WTC11 (cell line): Measurements from ENCODE around the gene CLDN6. TPM values are rescaled to one million over a fixed set of nuclear protein-coding genes. Genes with fewer than 3 reads are reported as not detected.
A peak's percentile ranks its signal among the peaks of the same experiment; 100 is the strongest.

ENCODE experiments used
- ATAC-seq: fragments of 200-7000 bp; cut with Tn5 transposase; 2 replicates; pipeline ENCODE4 v1.10.0; 2021; ENCODE audit warnings: mild to moderate bottlenecking, moderate library complexity
- CTCF ChIA-PET: fragments of 300-600 bp; sonication (Branson Sonifier 250); formaldehyde crosslinking; loops from one replicate; lab custom pipeline; 2021; ENCODE audit warnings: antibody characterized with exemption; lab: Charles Lee
- POLR2A ChIA-PET: fragments of 350-600 bp; sonication (Branson Sonifier 250); formaldehyde crosslinking; loops from one replicate; lab custom pipeline; 2021; ENCODE audit warnings: antibody characterized with exemption; lab: Charles Lee
- DNase-seq: peaks from one replicate; pipeline ENCODE4 v3.0.0; 2021; ENCODE audit warnings: low spot score
- H3K27ac Mint-ChIP-seq: 2 replicates; pipeline ENCODE4 v1.8.0; 2021; ENCODE audit warnings: mixed read lengths
- H3K27me3 Mint-ChIP-seq: 2 replicates; pipeline ENCODE4 v1.8.0; 2021; ENCODE audit warnings: low read depth, mild to moderate bottlenecking, moderate library complexity, mixed read lengths
- H3K36me3 Mint-ChIP-seq: 2 replicates; pipeline ENCODE4 v1.8.0; 2021; ENCODE audit warnings: mixed read lengths
- H3K4me1 Mint-ChIP-seq: 2 replicates; pipeline ENCODE4 v1.8.0; 2022; ENCODE audit warnings: mixed read lengths
- H3K4me3 Mint-ChIP-seq: 2 replicates; pipeline ENCODE4 v1.8.0; 2021; ENCODE audit warnings: mild to moderate bottlenecking, moderate library complexity, mixed read lengths
- H3K9me3 Mint-ChIP-seq: 2 replicates; pipeline ENCODE4 v1.8.0; 2021; ENCODE audit warnings: mixed read lengths
- CBFB ChIP-seq: sonication (generic); formaldehyde crosslinking; IDR thresholded peaks from 2 replicates; pipeline ENCODE4 v1.8.1; 2022; ENCODE audit warnings: mild to moderate bottlenecking, low read depth, missing genetic modification reagents
- GABPB1 ChIP-seq: sonication (generic); formaldehyde crosslinking; IDR thresholded peaks from 2 replicates; pipeline ENCODE4 v1.8.1; 2023; ENCODE audit warnings: mild to moderate bottlenecking, missing genetic modification reagents
- JAZF1 ChIP-seq: fragments of 250-450 bp; sonication (Bioruptor Pico); IDR thresholded peaks from 2 replicates; pipeline ENCODE4 v1.9.0; 2021; ENCODE audit warnings: moderate library complexity, mild to moderate bottlenecking, inconsistent platforms
- OVOL2 ChIP-seq: fragments of 250-450 bp; sonication (Bioruptor Pico); IDR thresholded peaks from 2 replicates; pipeline ENCODE4 v1.9.0; 2021; ENCODE audit warnings: mild to moderate bottlenecking, borderline replicate concordance
- TEAD4 ChIP-seq: sonication (generic); formaldehyde crosslinking; IDR thresholded peaks from 2 replicates; pipeline ENCODE4 v1.8.0; 2022; ENCODE audit warnings: mild to moderate bottlenecking, missing genetic modification reagents
- ZNF219 ChIP-seq: sonication (generic); formaldehyde crosslinking; IDR thresholded peaks from 2 replicates; pipeline ENCODE4 v1.8.0; 2023; ENCODE audit warnings: missing genetic modification reagents, mild to moderate bottlenecking, borderline replicate concordance
- ZNF317 ChIP-seq: sonication (generic); formaldehyde crosslinking; IDR thresholded peaks from 2 replicates; pipeline ENCODE4 v1.8.1; 2023; ENCODE audit warnings: low read depth, mild to moderate bottlenecking, moderate library complexity, missing genetic modification reagents, borderline replicate concordance
- total RNA-seq: library from RNA; stranded (reverse); gene quantifications from 3 replicates; pipeline ENCODE4 v1.2.3, GENCODE V29; 2021
- TF ChIP-seq, protein P1 (sequence below): sonication (generic); formaldehyde crosslinking; IDR thresholded peaks from 2 replicates; pipeline ENCODE4 v1.8.0; 2023; ENCODE audit warnings: missing genetic modification reagents, mild to moderate bottlenecking, borderline replicate concordance
- TF ChIP-seq, protein P2 (sequence below): sonication (generic); formaldehyde crosslinking; IDR thresholded peaks from 2 replicates; pipeline ENCODE4 v1.8.0; 2022; ENCODE audit warnings: mild to moderate bottlenecking, missing genetic modification reagents
- TF ChIP-seq, protein P3 (sequence below): sonication (generic); formaldehyde crosslinking; IDR thresholded peaks from 2 replicates; pipeline ENCODE4 v1.8.1; 2023; ENCODE audit warnings: mild to moderate bottlenecking, moderate library complexity, missing genetic modification reagents
- TF ChIP-seq, protein P4 (sequence below): sonication (generic); formaldehyde crosslinking; IDR thresholded peaks from 2 replicates; pipeline ENCODE4 v1.8.0; 2022; ENCODE audit warnings: mild to moderate bottlenecking, missing genetic modification reagents
- TF ChIP-seq, protein P5 (sequence below): sonication (generic); formaldehyde crosslinking; IDR thresholded peaks from 2 replicates; pipeline ENCODE4 v1.8.1; 2022; ENCODE audit warnings: mild to moderate bottlenecking, moderate library complexity, missing genetic modification reagents
- TF ChIP-seq, protein P6 (sequence below): sonication (generic); formaldehyde crosslinking; IDR thresholded peaks from 2 replicates; pipeline ENCODE4 v1.8.1; 2022; ENCODE audit warnings: low read depth, mild to moderate bottlenecking, moderate library complexity, missing genetic modification reagents, borderline replicate concordance

Gene CLDN6
- total RNA-seq, 1 experiment from 2014 or later = 746 TPM

DNA sequence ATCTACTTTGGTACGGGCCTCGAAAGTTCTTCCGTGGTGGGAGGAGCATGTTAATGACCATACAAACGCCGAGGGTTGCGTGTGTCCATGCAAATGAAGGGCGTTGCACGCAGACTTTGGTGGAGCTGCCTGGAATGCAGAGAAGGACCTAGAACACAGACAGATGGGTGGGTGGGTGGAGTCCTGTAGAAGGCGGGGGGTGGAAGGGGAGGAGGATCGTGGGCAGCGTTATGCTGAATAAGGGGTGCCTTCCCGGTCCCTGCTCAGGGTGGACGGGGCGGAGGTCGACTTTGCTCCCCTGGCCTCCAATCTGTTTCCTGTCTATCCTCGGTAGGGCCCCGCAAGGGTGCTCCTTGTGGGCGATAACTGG, 49.6 kb downstream of the CLDN6 start (continued):
- TF ChIP-seq, protein P1, sequence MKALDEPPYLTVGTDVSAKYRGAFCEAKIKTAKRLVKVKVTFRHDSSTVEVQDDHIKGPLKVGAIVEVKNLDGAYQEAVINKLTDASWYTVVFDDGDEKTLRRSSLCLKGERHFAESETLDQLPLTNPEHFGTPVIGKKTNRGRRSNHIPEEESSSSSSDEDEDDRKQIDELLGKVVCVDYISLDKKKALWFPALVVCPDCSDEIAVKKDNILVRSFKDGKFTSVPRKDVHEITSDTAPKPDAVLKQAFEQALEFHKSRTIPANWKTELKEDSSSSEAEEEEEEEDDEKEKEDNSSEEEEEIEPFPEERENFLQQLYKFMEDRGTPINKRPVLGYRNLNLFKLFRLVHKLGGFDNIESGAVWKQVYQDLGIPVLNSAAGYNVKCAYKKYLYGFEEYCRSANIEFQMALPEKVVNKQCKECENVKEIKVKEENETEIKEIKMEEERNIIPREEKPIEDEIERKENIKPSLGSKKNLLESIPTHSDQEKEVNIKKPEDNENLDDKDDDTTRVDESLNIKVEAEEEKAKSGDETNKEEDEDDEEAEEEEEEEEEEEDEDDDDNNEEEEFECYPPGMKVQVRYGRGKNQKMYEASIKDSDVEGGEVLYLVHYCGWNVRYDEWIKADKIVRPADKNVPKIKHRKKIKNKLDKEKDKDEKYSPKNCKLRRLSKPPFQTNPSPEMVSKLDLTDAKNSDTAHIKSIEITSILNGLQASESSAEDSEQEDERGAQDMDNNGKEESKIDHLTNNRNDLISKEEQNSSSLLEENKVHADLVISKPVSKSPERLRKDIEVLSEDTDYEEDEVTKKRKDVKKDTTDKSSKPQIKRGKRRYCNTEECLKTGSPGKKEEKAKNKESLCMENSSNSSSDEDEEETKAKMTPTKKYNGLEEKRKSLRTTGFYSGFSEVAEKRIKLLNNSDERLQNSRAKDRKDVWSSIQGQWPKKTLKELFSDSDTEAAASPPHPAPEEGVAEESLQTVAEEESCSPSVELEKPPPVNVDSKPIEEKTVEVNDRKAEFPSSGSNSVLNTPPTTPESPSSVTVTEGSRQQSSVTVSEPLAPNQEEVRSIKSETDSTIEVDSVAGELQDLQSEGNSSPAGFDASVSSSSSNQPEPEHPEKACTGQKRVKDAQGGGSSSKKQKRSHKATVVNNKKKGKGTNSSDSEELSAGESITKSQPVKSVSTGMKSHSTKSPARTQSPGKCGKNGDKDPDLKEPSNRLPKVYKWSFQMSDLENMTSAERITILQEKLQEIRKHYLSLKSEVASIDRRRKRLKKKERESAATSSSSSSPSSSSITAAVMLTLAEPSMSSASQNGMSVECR (CRISPR knock-in tag) = no peak
- TF ChIP-seq, protein P2, sequence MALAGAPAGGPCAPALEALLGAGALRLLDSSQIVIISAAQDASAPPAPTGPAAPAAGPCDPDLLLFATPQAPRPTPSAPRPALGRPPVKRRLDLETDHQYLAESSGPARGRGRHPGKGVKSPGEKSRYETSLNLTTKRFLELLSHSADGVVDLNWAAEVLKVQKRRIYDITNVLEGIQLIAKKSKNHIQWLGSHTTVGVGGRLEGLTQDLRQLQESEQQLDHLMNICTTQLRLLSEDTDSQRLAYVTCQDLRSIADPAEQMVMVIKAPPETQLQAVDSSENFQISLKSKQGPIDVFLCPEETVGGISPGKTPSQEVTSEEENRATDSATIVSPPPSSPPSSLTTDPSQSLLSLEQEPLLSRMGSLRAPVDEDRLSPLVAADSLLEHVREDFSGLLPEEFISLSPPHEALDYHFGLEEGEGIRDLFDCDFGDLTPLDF (CRISPR knock-in tag) = no peak
- no peak for TF ChIP-seq ZNF317 (CRISPR knock-in tag)
- TF ChIP-seq JAZF1 = no peak
- TF ChIP-seq, protein P3, sequence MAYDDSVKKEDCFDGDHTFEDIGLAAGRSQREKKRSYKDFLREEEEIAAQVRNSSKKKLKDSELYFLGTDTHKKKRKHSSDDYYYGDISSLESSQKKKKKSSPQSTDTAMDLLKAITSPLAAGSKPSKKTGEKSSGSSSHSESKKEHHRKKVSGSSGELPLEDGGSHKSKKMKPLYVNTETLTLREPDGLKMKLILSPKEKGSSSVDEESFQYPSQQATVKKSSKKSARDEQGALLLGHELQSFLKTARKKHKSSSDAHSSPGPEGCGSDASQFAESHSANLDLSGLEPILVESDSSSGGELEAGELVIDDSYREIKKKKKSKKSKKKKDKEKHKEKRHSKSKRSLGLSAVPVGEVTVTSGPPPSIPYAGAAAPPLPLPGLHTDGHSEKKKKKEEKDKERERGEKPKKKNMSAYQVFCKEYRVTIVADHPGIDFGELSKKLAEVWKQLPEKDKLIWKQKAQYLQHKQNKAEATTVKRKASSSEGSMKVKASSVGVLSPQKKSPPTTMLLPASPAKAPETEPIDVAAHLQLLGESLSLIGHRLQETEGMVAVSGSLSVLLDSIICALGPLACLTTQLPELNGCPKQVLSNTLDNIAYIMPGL (CRISPR knock-in tag) = no peak
- TF ChIP-seq, all 79 proteins: peak for 0

DNA sequence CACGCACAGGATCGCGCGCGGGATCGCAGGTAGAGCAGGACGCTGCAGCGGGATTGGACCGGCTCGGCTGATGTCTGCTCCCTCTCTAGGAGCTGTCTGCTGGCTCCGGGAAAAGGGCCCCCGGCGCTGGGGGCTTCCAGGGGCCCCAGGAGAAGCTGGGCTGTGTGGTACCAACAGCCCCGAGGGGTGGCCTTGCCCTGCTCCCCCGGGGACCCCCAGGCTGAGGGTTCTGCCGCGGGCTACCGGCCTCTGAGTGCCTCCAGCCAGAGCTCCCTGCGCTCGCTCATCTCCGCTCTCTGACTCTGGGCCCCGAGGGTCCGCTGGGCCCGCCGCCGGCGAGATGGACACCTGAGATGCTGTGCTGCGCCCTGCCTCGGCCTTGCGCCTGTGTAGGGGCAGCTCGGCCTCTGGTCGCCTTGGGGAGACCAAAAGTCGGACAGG, 50.2 kb downstream of the CLDN6 start:
- DNase-seq = no peak
- TF ChIP-seq, protein P4, sequence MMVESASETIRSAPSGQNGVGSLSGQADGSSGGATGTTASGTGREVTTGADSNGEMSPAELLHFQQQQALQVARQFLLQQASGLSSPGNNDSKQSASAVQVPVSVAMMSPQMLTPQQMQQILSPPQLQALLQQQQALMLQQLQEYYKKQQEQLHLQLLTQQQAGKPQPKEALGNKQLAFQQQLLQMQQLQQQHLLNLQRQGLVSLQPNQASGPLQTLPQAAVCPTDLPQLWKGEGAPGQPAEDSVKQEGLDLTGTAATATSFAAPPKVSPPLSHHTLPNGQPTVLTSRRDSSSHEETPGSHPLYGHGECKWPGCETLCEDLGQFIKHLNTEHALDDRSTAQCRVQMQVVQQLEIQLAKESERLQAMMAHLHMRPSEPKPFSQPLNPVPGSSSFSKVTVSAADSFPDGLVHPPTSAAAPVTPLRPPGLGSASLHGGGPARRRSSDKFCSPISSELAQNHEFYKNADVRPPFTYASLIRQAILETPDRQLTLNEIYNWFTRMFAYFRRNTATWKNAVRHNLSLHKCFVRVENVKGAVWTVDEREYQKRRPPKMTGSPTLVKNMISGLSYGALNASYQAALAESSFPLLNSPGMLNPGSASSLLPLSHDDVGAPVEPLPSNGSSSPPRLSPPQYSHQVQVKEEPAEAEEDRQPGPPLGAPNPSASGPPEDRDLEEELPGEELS = no peak
- no peak for TF ChIP-seq ZNF219 (CRISPR knock-in tag)
- TF ChIP-seq, protein P5, sequence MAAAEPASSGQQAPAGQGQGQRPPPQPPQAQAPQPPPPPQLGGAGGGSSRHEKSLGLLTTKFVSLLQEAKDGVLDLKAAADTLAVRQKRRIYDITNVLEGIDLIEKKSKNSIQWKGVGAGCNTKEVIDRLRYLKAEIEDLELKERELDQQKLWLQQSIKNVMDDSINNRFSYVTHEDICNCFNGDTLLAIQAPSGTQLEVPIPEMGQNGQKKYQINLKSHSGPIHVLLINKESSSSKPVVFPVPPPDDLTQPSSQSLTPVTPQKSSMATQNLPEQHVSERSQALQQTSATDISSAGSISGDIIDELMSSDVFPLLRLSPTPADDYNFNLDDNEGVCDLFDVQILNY (CRISPR knock-in tag) = no peak
- no peak for TF ChIP-seq GABPB1 (CRISPR knock-in tag)
- TF ChIP-seq, protein P1 (CRISPR knock-in tag) = no peak
- no peak for TF ChIP-seq CBFB (CRISPR knock-in tag)
- TF ChIP-seq TEAD4 (CRISPR knock-in tag) = no peak
- TF ChIP-seq, protein P6, sequence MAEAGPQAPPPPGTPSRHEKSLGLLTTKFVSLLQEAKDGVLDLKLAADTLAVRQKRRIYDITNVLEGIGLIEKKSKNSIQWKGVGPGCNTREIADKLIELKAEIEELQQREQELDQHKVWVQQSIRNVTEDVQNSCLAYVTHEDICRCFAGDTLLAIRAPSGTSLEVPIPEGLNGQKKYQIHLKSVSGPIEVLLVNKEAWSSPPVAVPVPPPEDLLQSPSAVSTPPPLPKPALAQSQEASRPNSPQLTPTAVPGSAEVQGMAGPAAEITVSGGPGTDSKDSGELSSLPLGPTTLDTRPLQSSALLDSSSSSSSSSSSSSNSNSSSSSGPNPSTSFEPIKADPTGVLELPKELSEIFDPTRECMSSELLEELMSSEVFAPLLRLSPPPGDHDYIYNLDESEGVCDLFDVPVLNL = no peak
- no peak for TF ChIP-seq OVOL2 (CRISPR knock-in tag)
- TF ChIP-seq, all 79 proteins: peak for 0
- H3K4me1 Mint-ChIP-seq = peaks cover 29% of the 10 kb centered on the region
- ATAC-seq = no peak
- H3K27me3 Mint-ChIP-seq = peaks cover 35% of the 10 kb centered on the region
- H3K27ac Mint-ChIP-seq = no peak overlapping the region
- CTCF ChIA-PET = interaction anchor here (0.6 to 1.8 kb wide), 8 partner anchors 14 to 267 kb away, joined by 3 to 17 read pairs (median 5); partner anchors contain the start of genes TNFRSF12A and ZNF200
- H3K9me3 Mint-ChIP-seq = no peaks in the 10 kb centered on the region
- peaks cover 9% of the 10 kb centered on the region; the same call in 1 of the 2 replicates for H3K36me3 Mint-ChIP-seq
- POLR2A ChIA-PET = interaction anchor here (0.8 to 1.6 kb wide), 3 partner anchors 23 to 55 kb away, joined by 3 to 4 read pairs (median 3); no protein-coding TSS in a partner anchor
- H3K4me3 Mint-ChIP-seq = peak overlapping the region; percentile 66
